ENCODE data around the gene MAST1. TPM values are rescaled to one million over a fixed set of nuclear protein-coding genes. Genes with fewer than 3 reads are reported as not detected.

MAST1 gene
- total and polyA plus RNA-seq, 12 donors, result 0.72 to 29.6 (median 3.2) TPM

DNA sequence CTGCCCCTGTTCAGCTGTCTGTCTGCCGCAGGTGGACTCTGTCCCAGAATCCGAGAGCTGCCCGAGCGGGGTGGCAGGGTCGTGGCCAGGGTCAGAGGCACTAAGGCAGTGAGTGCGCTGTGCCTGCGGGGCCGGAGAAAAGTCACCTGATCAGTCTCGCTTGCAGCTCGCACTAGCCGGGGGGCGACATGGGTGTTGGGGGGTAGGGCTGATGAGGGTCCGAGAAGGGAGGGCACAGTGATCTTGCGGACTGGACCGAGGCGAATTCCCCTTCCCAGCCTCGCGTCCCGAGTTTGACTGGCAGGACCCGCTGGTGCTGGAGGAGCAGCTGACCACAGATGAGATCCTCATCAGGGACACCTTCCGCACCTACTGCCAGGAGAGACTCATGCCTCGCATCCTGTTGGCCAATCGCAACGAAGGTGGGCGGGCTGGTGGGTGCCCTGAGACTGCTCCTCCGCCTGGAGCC is 53.3 kb downstream of the MAST1 start:
- no peaks in the 10 kb centered on the region for H3K27me3 ChIP-seq
- no peak for TF ChIP-seq POLR2A (IDR thresholded peaks at IDR 0.05)
- TF ChIP-seq, protein P1, sequence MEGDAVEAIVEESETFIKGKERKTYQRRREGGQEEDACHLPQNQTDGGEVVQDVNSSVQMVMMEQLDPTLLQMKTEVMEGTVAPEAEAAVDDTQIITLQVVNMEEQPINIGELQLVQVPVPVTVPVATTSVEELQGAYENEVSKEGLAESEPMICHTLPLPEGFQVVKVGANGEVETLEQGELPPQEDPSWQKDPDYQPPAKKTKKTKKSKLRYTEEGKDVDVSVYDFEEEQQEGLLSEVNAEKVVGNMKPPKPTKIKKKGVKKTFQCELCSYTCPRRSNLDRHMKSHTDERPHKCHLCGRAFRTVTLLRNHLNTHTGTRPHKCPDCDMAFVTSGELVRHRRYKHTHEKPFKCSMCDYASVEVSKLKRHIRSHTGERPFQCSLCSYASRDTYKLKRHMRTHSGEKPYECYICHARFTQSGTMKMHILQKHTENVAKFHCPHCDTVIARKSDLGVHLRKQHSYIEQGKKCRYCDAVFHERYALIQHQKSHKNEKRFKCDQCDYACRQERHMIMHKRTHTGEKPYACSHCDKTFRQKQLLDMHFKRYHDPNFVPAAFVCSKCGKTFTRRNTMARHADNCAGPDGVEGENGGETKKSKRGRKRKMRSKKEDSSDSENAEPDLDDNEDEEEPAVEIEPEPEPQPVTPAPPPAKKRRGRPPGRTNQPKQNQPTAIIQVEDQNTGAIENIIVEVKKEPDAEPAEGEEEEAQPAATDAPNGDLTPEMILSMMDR (IDR thresholded peaks at IDR 0.05), result no peak
- 3 to 80% (median 13%) methylated on average over 1 to 26 of the region's 26 CpGs for WGBS, 4 donors
- no peaks in the 10 kb centered on the region for H3K9me3 ChIP-seq (replicated peaks in 1 of 3)
- peak overlapping the region in 1 of 5 donors; percentile 74 for H3K27ac ChIP-seq
- peaks cover 0 to 16% of the 10 kb centered on the region in 2 donors for H3K36me3 ChIP-seq (replicated peaks in 1 of 2)
- peaks cover 7 to 11% of the 10 kb centered on the region in 2 donors for H3K4me1 ChIP-seq (replicated peaks in 1 of 2)
- intact Hi-C loops (cut with DNase I), result no loop called here
- DNase-seq, result no peak
- H3K4me3 ChIP-seq, result peak overlapping the region in 3 of 4 donors; percentile 79 to 85 (median 81)

DNA sequence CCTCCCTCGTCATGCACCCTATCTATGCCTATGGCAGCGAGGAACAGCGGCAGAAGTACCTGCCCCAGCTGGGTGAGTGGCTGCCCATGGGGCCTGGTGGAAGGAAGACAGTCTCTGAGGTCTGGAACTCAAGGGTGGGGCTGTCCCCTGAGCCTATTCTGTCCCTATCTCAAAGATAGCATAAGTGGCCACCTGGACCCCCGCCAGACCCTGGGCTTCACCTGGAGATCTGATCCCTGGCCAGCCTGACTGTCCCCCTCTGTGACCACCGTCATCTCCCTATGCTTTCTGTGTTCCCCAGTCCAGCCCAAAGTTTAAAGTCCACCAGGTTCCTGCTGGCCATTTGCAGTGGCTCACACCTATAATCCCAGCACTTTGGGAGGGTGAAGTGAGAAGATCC is 55.3 kb downstream of the MAST1 start:
- TF ChIP-seq, protein P1 (IDR thresholded peaks at IDR 0.05), result no peak
- no peak for TF ChIP-seq POLR2A (IDR thresholded peaks at IDR 0.05)
- intact Hi-C loops (cut with DNase I), result no loop called here
- peaks cover 0 to 18% of the 10 kb centered on the region in 2 donors for H3K36me3 ChIP-seq (replicated peaks in 1 of 2)

DNA sequence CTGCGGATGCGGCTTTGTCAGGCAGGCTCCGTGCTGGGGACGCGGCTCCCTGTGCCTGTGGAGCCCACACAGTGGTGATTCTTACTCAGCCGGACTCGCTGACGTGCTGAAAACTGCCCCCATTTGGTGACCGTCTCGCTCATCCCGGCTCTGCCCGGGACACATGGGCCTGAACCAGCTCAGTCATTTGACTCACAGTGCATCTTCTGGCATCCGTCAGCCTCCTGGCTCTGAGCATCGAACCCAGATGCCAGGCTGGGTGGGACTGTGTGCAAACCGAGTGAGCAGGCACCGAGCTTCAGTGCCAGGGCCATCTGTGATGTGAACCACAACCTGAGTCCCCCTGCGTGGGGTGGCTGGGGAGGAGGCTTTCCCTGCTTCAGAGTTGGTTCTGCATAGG is 58.1 kb downstream of the MAST1 start:
- peaks cover 0 to 18% of the 10 kb centered on the region in 2 donors for H3K36me3 ChIP-seq (replicated peaks in 1 of 2)
- TF ChIP-seq, protein P1 (IDR thresholded peaks at IDR 0.05), result no peak
- no peak for TF ChIP-seq POLR2A (IDR thresholded peaks at IDR 0.05)
- peaks cover 6 to 9% of the 10 kb centered on the region in 2 donors for H3K4me1 ChIP-seq (replicated peaks in 1 of 2)
- no peak overlapping the region for H3K27ac ChIP-seq
- no peaks in the 10 kb centered on the region for H3K27me3 ChIP-seq
- WGBS, 4 donors, result 91 to 95% (median 94%) methylated on average over 7 to 17 of the region's 17 CpGs
- intact Hi-C loops (cut with DNase I), result no loop called here
- no peaks in the 10 kb centered on the region for H3K9me3 ChIP-seq (replicated peaks in 1 of 3)
- DNase-seq, result no peak
- H3K4me3 ChIP-seq, result no peak overlapping the region

More for the DNA sequence above, 55.3 kb downstream of the MAST1 start:
- Histone ChIP-seq H3K4me1 (replicated peaks in 1 of 2) (peaks cover 7 to 11% of the 10 kb centered on the region in 2 donors), H3K27me3 (no peaks in the 10 kb centered on the region), H3K9me3 (replicated peaks in 1 of 3) (no peaks in the 10 kb centered on the region), H3K4me3 (no peak overlapping the region), H3K27ac (no peak overlapping the region)
- no peak for DNase-seq
- 91 to 96% (median 95%) methylated on average over 5 of the region's 5 CpGs for WGBS, 4 donors

DNA sequence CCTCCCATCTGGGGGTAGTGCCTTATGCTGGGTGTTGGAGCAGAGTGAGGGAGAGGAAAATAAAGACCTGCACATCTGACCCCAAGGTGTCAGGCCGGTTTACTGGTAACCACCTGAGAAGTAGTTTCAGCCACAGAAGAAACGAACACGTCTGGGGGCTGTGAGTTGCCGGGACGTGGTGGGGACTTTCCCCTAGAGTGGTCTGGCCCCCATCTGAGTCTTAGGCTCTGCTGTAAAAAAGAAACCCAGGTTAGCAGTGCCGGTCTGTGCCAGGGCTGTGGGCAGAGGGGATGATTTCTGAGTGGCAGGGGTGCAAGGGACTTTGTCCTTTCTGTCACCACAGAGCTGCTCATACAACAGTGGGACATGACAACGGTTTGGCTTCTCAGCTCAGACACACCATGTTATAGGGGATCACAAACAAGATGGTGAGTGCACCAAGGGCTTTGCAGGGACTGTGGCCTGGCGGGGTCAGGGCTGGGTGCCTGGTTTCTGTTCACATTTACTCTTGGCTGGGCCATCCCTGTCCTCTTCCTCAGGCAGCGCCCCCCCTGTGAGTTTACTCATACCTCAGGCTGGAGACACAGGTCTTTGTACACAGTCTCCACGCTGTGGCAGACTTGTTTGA is 61.7 kb downstream of the MAST1 start:
- Histone ChIP-seq H3K36me3 (replicated peaks in 1 of 2) (peaks cover 0 to 8% of the 10 kb centered on the region in 2 donors), H3K4me3 (no peak overlapping the region), H3K9me3 (replicated peaks in 1 of 3) (no peaks in the 10 kb centered on the region), H3K27ac (no peak overlapping the region), H3K4me1 (replicated peaks in 1 of 2) (no peaks in the 10 kb centered on the region), H3K27me3 (no peaks in the 10 kb centered on the region)
- intact Hi-C loops (cut with DNase I), result no loop called here
- DNase-seq, result no peak
- WGBS, 4 donors, result 91 to 95% (median 92%) methylated on average over 9 to 10 of the region's 10 CpGs
- no peak for TF ChIP-seq POLR2A (IDR thresholded peaks at IDR 0.05)
- TF ChIP-seq, protein P1 (IDR thresholded peaks at IDR 0.05), result no peak

Data from adrenal gland (tissue), 12 donors.